ENCODE results near the gene ATP11A.
"Not testable (repeated sequence)": the region's sequence is repeated elsewhere in the genome, so short reads cannot be mapped to it uniquely, and the experiment has no call there.

ATP11A gene

DNA sequence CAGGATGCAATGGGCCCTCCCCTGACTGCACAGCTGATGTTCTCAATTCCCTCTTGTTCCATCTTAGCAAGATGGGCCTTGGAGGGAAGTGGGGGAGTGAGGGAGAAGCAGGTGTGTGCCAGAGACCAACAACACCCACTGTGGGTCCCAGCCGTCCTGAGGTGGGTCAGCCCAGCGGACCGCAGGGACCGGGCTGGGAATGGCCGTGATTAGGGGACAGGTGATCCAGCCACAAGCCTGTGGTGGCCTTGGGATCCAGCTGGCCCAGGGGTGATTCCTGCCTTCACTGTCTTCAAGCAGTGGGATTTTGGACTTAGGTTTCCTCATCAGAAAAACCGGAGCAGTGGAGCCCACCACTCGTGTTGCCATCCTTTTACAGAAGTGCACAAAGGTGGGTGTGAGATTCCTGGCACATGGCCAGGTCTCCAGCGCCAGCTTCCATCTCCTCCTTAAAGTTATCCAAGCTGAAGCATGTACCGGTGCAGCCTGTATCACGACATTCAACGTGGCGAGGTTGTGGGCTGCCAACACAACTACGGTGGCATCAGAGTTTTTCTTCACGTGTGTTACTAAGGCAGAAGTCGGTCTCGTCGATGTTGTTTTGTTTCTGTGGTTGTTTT lies 9.0 kb upstream of the ATP11A start:
- WGBS, result 91% methylated on average over 17 of the region's 17 CpGs
- Histone ChIP-seq H3K4me3 (ENCODE audit: insufficient read depth in 1 of 2, low read depth in 1 of 2, low read length in 2 of 2) (no peak overlapping the region), H4K8ac (ENCODE audit: low read length) (no peak overlapping the region)

DNA sequence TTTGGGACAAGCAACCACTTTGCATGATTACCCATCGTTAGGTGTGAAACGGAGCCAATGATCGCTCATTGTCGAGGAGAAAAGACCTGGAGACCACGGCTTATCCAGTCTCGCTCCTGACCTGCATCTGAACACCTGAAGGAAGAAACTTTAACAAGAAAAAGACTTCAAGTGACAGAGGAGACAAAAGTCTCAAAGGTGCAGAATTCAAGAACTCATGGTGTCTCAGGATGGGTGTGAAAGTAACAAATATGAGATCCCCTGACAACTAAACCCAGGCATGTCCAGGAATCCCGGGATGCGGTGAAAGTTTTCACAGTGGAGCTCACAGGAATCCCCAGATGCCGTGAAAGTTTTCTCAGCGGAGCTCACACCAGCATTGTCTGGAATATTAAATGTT lies 6.3 kb upstream of the ATP11A start:
- no peak overlapping the region for H2BK120ac ChIP-seq (ENCODE audit: low read depth, low read length)
- H4K8ac ChIP-seq (ENCODE audit: low read length), result no peak overlapping the region
- no peak overlapping the region for H2BK5ac ChIP-seq (ENCODE audit: low read depth, low read length, poor library complexity, severe bottlenecking)
- H3K9ac ChIP-seq (ENCODE audit: low read length), result no peak overlapping the region
- no peak for DNase-seq
- no peaks in the 10 kb centered on the region for H3K36me3 ChIP-seq (ENCODE audit: control insufficient read depth in 1 of 2, insufficient read depth in 2 of 2, low read depth in 1 of 2, low read length in 2 of 2)
- no peak overlapping the region for H3K14ac ChIP-seq (ENCODE audit: low read length in 2 of 2)
- no peak overlapping the region for H3K23ac ChIP-seq (ENCODE audit: low read length in 2 of 2)
- H3K9me3 ChIP-seq (ENCODE audit: control insufficient read depth, low read length), result no peaks in the 10 kb centered on the region
- no peak overlapping the region for H2AFZ ChIP-seq (ENCODE audit: low read depth, low read length)
- H3K4me2 ChIP-seq (ENCODE audit: low read length, poor library complexity, severe bottlenecking), result no peak overlapping the region
- H4K91ac ChIP-seq (ENCODE audit: low read length), result no peak overlapping the region
- no peaks in the 10 kb centered on the region for H3K79me1 ChIP-seq (replicated peaks; ENCODE audit: low read length, poor library complexity, severe bottlenecking)
- no peak overlapping the region for H2BK15ac ChIP-seq (ENCODE audit: low read depth, poor library complexity, severe bottlenecking)
- no peak overlapping the region for H3K27ac ChIP-seq (ENCODE audit: low read length, poor library complexity, severe bottlenecking)
- H3K4ac ChIP-seq (ENCODE audit: low read depth in 1 of 2, low read length in 2 of 2), result no peak overlapping the region
- H2AK5ac ChIP-seq (ENCODE audit: low read length, severe bottlenecking), result no peak overlapping the region
- no peak overlapping the region for H3K18ac ChIP-seq (ENCODE audit: low read depth in 1 of 2, low read length in 2 of 2)
- WGBS, result 97% methylated on average over 8 of the region's 10 CpGs
- no peak overlapping the region for H3K4me3 ChIP-seq (ENCODE audit: insufficient read depth in 1 of 2, low read depth in 1 of 2, low read length in 2 of 2)
- peaks cover 4% of the 10 kb centered on the region for H3K4me1 ChIP-seq (ENCODE audit: control insufficient read depth, insufficient read depth, low read depth, low read length)
- H2BK12ac ChIP-seq (ENCODE audit: low read length in 2 of 2), result no peak overlapping the region
- H3K27me3 ChIP-seq (ENCODE audit: control insufficient read depth in 1 of 2, insufficient read depth in 1 of 2, low read length in 2 of 2), result peaks cover 0 to 16% of the 10 kb centered on the region in 2 experiments

More for the DNA sequence above, 9.0 kb upstream of the ATP11A start:
- peaks cover 0 to 16% of the 10 kb centered on the region in 2 experiments for H3K27me3 ChIP-seq (ENCODE audit: control insufficient read depth in 1 of 2, insufficient read depth in 1 of 2, low read length in 2 of 2)
- H2BK5ac ChIP-seq (ENCODE audit: low read depth, low read length, poor library complexity, severe bottlenecking), result no peak overlapping the region
- H3K79me1 ChIP-seq (replicated peaks; ENCODE audit: low read length, poor library complexity, severe bottlenecking), result no peaks in the 10 kb centered on the region
- no peak overlapping the region for H3K23ac ChIP-seq (ENCODE audit: low read length in 2 of 2)
- no peak overlapping the region for H2BK15ac ChIP-seq (ENCODE audit: low read depth, poor library complexity, severe bottlenecking)
- H3K18ac ChIP-seq (ENCODE audit: low read depth in 1 of 2, low read length in 2 of 2), result no peak overlapping the region
- H3K4me2 ChIP-seq (ENCODE audit: low read length, poor library complexity, severe bottlenecking), result no peak overlapping the region
- peak overlapping the region; percentile 20 for H4K91ac ChIP-seq (ENCODE audit: low read length)
- H3K4me1 ChIP-seq (ENCODE audit: control insufficient read depth, insufficient read depth, low read depth, low read length), result peaks cover 3% of the 10 kb centered on the region
- no peak overlapping the region for H2BK120ac ChIP-seq (ENCODE audit: low read depth, low read length)
- no peak overlapping the region for H3K27ac ChIP-seq (ENCODE audit: low read length, poor library complexity, severe bottlenecking)
- DNase-seq, result no peak
- no peaks in the 10 kb centered on the region for H3K9me3 ChIP-seq (ENCODE audit: control insufficient read depth, low read length)
- no peak overlapping the region for H3K4ac ChIP-seq (ENCODE audit: low read depth in 1 of 2, low read length in 2 of 2)
- H3K36me3 ChIP-seq (ENCODE audit: control insufficient read depth in 1 of 2, insufficient read depth in 2 of 2, low read depth in 1 of 2, low read length in 2 of 2), result no peaks in the 10 kb centered on the region
- no peak overlapping the region for H2AFZ ChIP-seq (ENCODE audit: low read depth, low read length)
- no peak overlapping the region for H3K9ac ChIP-seq (ENCODE audit: low read length)
- no peak overlapping the region for H3K14ac ChIP-seq (ENCODE audit: low read length in 2 of 2)
- no peak overlapping the region for H2BK12ac ChIP-seq (ENCODE audit: low read length in 2 of 2)
- no peak overlapping the region for H2AK5ac ChIP-seq (ENCODE audit: low read length, severe bottlenecking)

DNA sequence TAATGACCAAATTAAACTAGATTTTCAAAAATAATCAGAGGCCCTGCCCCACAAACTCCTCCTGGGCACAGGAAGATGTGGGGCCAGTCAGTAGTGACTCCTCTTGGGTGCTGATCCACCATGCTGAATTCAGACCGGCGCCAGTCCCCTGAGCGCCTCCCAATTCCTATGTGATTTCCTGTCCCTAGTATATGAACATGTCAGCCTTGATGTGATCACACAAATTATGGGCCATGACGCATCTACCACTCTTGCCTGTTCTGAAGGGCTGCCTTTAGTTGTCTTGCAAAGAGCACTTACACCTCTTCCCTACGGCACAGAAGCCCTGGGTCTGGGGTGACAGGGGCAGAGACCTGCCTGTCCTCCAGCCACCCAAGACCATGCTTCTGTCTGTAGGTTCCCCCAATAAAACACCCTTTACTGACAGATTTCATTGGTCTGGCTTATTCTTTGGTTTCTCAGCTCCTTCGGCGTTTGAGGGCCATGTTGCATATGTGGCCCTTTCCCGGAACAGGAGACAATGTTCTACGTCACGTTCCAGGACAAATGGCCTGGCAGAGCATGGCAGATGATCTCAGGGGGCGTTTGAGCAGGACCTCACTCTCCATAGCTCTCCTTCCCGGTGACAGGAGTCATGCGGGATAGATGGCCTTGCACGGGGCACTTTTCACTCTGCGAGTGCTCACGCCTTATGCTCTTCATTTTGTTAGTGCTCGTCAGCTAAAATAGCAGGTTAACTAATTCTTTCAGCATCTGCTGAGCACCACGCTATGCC lies 5.6 kb upstream of the ATP11A start:
- H3K18ac ChIP-seq (ENCODE audit: low read depth in 1 of 2, low read length in 2 of 2), result no peak overlapping the region
- no peak overlapping the region for H3K23ac ChIP-seq (ENCODE audit: low read length in 2 of 2)
- H3K14ac ChIP-seq (ENCODE audit: low read length in 2 of 2), result no peak overlapping the region

DNA sequence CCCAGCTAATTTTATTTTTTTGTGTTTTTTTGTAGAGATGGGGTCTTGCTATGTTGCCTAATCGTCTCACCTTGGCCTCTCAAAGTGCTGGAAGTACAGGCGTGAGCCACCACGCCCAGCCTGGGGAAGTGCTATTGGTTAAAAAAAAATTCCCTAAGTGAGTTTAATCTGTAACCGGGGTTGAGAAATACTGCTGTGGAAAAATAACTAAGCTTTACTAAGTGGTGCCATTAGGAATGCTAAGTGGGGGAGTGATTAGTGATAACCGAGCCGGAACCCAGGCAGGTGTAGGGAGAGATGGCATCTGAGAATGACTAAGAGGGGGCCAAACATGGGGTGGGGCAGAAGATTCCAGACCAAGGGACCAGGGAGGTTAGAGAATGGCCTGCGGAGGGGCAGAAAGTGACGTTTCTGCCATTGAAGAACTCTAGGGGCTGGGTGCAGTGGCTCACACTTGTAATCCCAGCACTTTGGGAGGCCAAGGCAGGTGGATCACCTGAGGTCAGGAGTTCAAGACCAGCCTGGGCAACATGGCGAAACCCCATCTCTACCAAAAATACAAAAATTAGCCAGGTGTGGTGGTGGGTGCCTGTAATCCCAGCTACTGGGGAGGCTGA lies 4.5 kb upstream of the ATP11A start:
- H3K4ac ChIP-seq (ENCODE audit: low read depth in 1 of 2, low read length in 2 of 2); H3K27ac ChIP-seq (ENCODE audit: low read length, poor library complexity, severe bottlenecking); H3K4me3 ChIP-seq (ENCODE audit: insufficient read depth in 1 of 2, low read depth in 1 of 2, low read length in 2 of 2); H3K23ac ChIP-seq (ENCODE audit: low read length in 2 of 2); H3K4me1 ChIP-seq (ENCODE audit: control insufficient read depth, insufficient read depth, low read depth, low read length); H3K9me3 ChIP-seq (ENCODE audit: control insufficient read depth, low read length); H2BK5ac ChIP-seq (ENCODE audit: low read depth, low read length, poor library complexity, severe bottlenecking); H2AFZ ChIP-seq (ENCODE audit: low read depth, low read length); H3K9ac ChIP-seq (ENCODE audit: low read length); H3K27me3 ChIP-seq (ENCODE audit: control insufficient read depth in 1 of 2, insufficient read depth in 1 of 2, low read length in 2 of 2); H4K91ac ChIP-seq (ENCODE audit: low read length); H3K14ac ChIP-seq (ENCODE audit: low read length in 2 of 2); H3K79me1 ChIP-seq (replicated peaks; ENCODE audit: low read length, poor library complexity, severe bottlenecking); H2BK120ac ChIP-seq (ENCODE audit: low read depth, low read length); H2BK12ac ChIP-seq (ENCODE audit: low read length in 2 of 2); H3K4me2 ChIP-seq (ENCODE audit: low read length, poor library complexity, severe bottlenecking); H4K8ac ChIP-seq (ENCODE audit: low read length); DNase-seq; H2AK5ac ChIP-seq (ENCODE audit: low read length, severe bottlenecking); H2BK15ac ChIP-seq (ENCODE audit: low read depth, poor library complexity, severe bottlenecking); H3K36me3 ChIP-seq (ENCODE audit: control insufficient read depth in 1 of 2, insufficient read depth in 2 of 2, low read depth in 1 of 2, low read length in 2 of 2); H3K18ac ChIP-seq (ENCODE audit: low read depth in 1 of 2, low read length in 2 of 2): not testable (repeated sequence)
- 90% methylated on average over 8 of the region's 9 CpGs for WGBS

More for the DNA sequence above, 5.6 kb upstream of the ATP11A start:
- H3K4me1 ChIP-seq (ENCODE audit: control insufficient read depth, insufficient read depth, low read depth, low read length), result peaks cover 6% of the 10 kb centered on the region
- H3K9me3 ChIP-seq (ENCODE audit: control insufficient read depth, low read length), result no peaks in the 10 kb centered on the region
- H3K4me2 ChIP-seq (ENCODE audit: low read length, poor library complexity, severe bottlenecking), result no peak overlapping the region
- H3K4me3 ChIP-seq (ENCODE audit: insufficient read depth in 1 of 2, low read depth in 1 of 2, low read length in 2 of 2), result no peak overlapping the region
- no peak overlapping the region for H3K4ac ChIP-seq (ENCODE audit: low read depth in 1 of 2, low read length in 2 of 2)
- no peak overlapping the region for H2AK5ac ChIP-seq (ENCODE audit: low read length, severe bottlenecking)
- H3K27me3 ChIP-seq (ENCODE audit: control insufficient read depth in 1 of 2, insufficient read depth in 1 of 2, low read length in 2 of 2), result peaks cover 0 to 16% of the 10 kb centered on the region in 2 experiments
- WGBS, result 93% methylated on average over 18 of the region's 18 CpGs
- H2BK15ac ChIP-seq (ENCODE audit: low read depth, poor library complexity, severe bottlenecking), result no peak overlapping the region
- H3K9ac ChIP-seq (ENCODE audit: low read length), result no peak overlapping the region
- no peak for DNase-seq
- H3K36me3 ChIP-seq (ENCODE audit: control insufficient read depth in 1 of 2, insufficient read depth in 2 of 2, low read depth in 1 of 2, low read length in 2 of 2), result no peaks in the 10 kb centered on the region
- H2AFZ ChIP-seq (ENCODE audit: low read depth, low read length), result no peak overlapping the region
- H3K27ac ChIP-seq (ENCODE audit: low read length, poor library complexity, severe bottlenecking), result no peak overlapping the region
- H2BK120ac ChIP-seq (ENCODE audit: low read depth, low read length), result no peak overlapping the region
- H2BK5ac ChIP-seq (ENCODE audit: low read depth, low read length, poor library complexity, severe bottlenecking), result no peak overlapping the region
- no peak overlapping the region for H4K91ac ChIP-seq (ENCODE audit: low read length)
- no peaks in the 10 kb centered on the region for H3K79me1 ChIP-seq (replicated peaks; ENCODE audit: low read length, poor library complexity, severe bottlenecking)
- no peak overlapping the region for H2BK12ac ChIP-seq (ENCODE audit: low read length in 2 of 2)
- H4K8ac ChIP-seq (ENCODE audit: low read length), result no peak overlapping the region

Measured in mesenchymal stem cell (in vitro differentiated cells and primary cell).